DMS79 treated with DMSO at 0.1 percent for 48 hours (cell line): ENCODE results near the gene CCDC92B.

Experiments used
- DNase-seq: peaks from one replicate; lab custom pipeline; 2025; lab: John Stamatoyannopoulos, UW

CCDC92B gene

GRCh38 chr17:2721603-2722002, 27.8 kb downstream of the CCDC92B start:
- DNase-seq = no peak

DNA sequence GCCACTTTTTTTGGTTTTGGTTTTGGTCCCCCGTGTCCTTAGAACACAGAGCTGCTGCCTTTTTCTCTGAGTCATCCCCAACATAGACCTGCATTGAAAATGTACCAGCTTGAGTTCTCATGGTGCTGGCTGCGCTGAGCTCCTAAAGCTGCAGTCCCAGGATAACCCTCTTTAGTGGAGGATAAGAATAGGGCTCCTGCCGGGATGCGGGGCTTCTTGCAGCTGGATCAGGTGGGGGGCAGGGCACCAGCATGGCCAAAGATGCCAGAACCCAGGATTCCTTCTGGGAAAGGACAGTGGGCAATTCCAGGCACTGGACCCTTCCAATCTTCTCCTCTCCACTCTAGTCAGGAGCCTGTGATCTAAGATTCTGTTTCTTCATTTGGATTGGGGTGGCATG, 29.6 kb downstream of the CCDC92B start:
- DNase-seq = no peak

GRCh38 chr17:2718150-2718938, 31.1 kb downstream of the CCDC92B start:
- no peak for DNase-seq

- no peak for DNase-seq
Observed at GRCh38 chr17:2716649-2717048, 32.8 kb downstream of the CCDC92B start.

DNA sequence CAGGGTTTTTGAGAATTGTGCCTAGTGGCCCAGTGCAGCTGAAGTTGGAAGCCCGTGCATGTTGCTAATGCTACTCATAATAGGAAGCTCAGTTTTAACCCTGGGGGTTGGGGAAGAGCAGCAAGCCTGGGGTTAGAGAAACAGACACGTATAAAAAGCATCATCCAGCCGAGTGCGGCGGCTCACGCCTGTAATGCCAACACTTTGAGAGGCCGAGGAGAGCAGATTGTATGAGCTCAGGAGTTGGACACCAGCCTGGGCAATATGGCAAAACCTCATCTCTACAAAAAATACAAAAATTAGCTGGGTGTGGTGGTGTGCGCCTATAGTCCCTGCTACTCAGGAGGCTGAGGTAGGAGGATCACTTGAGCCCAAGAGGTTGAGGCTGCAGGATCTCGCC, 35.6 kb downstream of the CCDC92B start:
- no peak for DNase-seq

DNA sequence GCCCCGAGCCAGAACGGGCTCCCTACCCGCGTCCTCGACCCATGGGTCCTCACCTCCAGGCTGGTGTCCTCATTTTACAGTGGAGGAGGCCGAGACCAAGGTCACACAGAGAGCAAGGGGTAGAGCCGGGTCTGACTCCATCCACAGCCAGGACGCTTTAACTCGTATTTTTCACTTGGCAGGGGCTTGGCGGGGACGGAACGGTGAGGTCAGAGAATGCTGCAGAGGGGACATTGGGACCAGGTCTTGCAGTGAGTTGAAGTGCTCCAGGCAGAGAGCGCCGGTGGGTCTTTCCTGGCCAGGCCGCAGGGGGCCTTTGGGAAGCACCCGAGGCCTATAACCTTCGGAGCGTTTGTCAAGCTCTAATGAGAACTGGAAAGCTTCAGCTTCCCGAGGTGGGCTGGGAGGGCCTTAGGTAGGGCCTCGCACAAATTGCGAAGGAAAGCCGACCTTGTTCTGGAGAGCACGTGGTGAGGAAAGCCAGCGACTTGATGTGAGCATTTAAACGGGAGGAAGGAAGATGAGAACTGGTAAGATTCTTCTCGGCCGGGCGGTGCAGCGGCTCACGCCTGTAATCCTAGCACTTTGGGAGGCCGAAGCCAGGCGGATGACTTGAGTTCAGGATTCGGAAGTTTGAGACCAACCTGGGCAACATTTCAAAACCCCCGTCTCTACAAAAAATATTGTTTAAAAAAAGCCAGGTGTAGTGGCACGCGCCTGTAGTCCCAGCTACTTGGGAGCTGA, 37.0 kb downstream of the CCDC92B start:
- DNase-seq = peak; percentile 53

DNA sequence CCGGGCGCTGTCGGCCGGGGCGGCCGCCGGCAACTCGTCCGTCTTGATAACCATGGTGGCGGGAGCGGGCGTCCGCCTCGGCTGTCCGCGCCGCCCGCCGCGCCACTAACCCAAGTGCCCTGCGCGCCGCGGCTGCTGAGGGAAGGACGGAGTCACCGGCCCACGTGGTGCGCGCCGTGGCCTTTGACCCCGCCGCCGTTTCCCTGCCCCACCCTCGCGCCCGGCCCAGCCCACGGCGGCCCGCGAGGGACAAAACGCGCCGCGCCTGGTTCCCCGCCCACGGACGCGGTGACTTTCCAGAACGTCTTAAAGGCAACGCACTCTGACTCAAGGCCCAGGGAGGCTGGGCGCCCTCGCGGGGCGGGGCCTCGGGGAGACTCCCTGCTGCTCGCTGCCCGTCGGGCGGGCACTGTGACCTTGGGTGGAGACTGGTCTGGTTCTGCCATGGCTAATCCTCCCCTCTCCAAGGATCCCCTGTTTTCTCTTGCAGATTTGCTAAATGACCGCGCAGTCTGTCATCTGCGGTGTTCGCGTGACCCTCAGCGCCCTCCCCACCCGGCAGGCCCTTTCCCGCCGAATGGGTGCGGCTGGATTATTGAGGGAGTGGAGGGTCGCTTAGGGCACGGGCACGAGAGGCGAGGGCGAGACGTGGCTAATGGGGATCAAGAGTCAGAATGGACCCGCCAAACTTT, 37.7 kb downstream of the CCDC92B start, which contains the start of gene CLUH:
CLUH (minus strand) TSS at position 157 of the 692 bp plus-strand sequence; CDS start at position 54, 103 bp downstream.
- DNase-seq = peak; percentile 83

DNA sequence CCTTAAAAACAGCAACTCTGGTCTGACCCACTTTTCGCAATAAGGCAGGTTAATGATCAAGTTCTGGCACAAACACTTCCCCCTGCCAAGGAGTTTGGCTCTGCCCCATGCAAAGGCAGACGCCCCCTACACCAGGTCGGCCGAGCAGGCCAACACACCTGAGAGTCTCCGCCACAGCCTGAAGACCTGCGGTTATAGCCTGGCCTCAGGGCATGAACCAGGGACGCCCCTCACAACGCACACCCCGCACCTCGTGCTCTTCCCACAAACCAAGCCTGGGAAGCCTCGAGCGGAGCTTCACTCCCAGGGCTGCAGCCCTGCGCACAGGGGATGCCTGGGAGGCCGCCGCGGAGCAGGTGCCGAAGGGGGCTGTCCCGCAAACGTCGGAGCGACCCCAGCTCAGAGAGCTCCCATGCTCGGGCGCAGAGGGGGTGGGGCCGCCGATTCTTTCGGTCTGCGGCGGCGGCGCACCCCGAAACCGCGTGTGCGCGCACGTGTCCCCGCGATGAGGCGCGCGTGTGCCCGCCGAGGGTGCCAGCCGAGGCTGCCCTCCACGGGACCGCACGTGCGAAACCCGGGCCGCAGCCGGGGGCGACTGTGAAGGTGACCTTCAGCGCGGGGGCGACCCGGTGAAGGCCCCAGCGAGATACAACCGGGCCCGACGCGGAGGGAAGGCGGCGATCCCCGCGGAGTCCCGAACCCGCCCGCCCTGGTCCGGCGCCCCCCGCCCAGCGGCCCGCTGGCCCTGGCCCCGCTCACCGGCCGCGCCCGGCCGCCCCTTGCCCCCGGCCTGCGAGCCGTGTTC, 38.4 kb downstream of the CCDC92B start:
- DNase-seq = no peak

- DNase-seq = no peak
Observed at GRCh38 chr17:2710071-2710802, 39.2 kb downstream of the CCDC92B start.

DNA sequence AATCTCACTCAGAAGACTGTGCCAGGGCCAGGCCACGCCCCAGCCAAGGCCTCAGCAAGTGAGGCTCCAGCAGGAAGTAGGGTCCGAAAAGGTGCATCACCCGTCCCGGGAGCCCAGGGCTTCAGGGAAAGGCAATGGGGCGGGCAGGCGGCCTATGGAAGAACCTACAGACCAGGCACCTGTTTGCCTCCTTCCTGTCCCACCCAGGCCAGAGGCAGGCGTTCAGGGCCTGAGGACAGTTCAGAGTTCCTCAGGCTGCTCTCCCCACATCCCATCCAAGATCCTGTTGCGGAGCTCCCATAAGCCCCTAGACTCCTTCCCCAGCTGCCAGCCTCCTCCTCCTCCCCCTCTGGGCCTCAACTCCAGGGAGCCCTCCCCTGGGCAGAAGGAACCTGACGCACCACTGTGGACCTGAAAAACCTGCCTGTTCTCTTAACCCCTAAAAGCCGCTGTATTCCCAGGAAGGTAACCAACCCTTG, 40.2 kb downstream of the CCDC92B start:
- DNase-seq = no peak

DNA sequence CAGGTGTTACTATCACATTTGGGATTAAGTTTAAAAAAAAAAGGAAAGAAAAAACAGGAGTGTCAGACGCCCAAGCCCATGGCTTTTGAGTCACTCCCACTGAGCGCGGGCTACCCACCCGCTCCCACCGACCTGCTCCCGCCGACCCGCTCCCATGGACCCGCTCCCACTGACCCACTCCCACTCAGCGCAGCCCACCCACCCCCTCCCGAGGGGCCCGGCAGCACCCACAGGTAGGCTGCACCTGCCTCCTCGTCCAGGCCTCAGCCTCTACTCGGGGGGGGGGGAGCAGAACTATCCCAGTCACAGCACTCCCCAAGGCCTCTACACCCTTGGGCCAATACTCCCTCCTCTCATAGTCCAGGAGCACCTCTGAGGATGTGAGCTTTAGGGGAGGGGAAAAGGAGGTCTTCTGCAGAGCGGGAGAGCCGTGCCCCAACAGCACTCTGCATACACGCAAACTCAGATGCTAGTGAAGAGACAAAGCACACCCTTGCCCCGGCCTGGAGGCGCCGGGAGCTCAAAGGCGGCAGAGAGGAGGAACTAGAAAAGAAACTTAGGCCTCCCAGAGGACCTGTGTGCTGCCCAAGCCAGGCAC, 40.8 kb downstream of the CCDC92B start:
- no peak for DNase-seq

DNA sequence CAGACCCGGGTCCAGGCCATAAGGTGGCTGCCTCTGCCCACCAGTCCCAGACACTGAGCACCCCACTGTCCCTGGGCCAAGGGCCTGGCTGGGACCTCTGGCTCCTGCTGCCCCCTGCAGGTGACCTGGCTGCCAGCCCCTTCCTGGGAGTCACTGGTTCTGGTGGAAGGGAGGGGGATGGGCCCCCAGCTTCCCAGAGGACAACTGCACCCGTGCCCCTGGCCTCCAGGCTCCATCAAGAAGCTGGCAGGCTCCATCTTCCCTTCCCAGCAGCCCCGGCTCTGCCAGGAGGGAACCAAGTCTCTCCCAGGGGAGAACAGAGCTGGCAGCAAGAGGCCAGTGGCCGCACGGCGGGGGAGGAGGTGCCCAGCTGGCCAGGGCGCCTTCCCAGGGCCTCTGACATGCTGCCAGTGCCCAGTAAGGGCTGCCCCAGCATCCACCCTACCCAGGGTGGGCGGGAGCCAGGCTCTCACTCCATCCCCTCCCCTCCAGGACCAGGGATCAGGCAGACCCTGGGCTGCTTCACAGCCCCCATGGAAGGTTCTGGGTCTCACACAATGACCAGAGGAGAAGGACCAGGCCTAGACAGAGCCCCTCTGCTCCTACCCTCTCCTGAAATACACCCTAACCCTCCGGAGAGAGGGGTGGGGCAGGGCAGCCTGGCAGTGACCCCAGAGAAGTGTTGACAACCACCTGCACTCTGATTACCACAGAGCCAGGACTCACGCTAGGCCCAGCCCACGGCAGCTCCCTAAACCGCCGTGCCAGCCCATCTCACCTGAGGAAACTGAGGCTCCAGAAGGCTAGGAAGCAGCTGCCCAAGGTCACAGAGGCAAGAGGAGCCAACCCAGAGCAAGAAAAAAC, 41.5 kb downstream of the CCDC92B start:
- DNase-seq = no peak

GRCh38 chr17:2706911-2707510, 42.4 kb downstream of the CCDC92B start:
- DNase-seq = no peak

GRCh38 chr17:2705888-2706795, 43.3 kb downstream of the CCDC92B start:
- DNase-seq = no peak

DNA sequence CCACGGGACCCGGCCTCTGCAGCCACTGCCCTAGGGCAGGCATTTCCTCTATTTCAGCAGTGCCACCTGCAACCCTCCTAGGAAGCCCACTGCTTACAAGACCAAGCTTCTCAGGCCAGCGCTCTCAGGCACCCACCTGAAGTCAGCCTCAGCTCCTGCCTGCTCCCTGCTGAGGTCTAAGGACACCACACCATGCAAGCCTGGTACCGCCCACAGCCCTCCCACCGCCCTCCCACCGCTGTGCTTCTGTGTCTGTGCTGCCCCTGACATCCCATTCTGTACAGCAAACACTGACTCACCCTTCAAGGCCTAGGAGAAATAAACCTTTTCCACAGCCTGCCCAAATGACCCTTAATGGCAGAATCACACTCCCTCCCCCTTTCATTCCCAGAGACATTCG, 44.2 kb downstream of the CCDC92B start:
- no peak for DNase-seq

GRCh38 chr17:2704890-2705248, 44.6 kb downstream of the CCDC92B start:
- no peak for DNase-seq

DNA sequence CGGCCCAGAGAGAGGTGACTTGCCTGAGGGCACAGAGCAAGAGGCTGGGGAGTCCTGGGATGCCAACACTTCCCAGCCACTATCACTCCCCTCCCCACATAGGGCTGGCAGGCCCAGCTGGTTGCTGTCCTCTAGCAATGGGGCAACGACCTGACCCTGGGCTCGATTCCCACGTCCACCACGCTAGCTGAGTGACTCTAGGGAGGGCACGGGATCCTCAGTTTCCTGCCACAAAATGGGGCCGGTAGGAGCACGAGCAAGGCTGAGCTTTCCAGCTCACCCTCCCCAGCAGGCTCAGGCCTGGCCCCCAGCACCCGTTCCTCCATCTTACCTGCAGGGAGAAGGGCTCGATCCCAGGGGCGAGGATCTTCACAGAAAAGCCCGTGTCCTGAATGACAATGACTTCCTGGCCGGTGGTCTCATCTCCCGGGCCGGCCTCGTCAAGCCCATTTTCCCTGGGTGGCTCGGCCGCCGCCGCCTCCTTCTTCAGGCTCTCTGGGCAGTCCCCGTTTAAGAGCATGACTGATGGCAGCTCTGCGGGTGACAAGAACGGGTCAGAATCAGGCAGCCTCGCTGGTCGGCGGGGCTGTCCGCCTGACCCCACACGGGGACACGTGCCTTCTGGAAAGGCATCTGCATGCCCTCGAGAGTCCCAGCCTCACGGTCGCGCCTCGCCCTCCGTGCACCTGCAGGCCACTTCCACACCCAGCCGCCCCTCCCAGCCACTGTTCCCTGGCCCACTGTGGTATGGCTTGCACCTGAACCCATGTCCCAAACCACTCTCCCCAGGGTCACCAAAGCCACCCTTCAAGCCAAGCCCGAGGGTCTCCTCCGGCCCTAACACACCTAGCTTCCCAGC, 45.2 kb downstream of the CCDC92B start:
- DNase-seq = no peak
